Testis (tissue), 3 donors: Measurements from ENCODE around the gene ATG9B. TPM values are rescaled to one million over a fixed set of nuclear protein-coding genes. Genes with fewer than 3 reads are reported as not detected.
"Not testable (repeated sequence)": the region's sequence is repeated elsewhere in the genome, so short reads cannot be mapped to it uniquely, and the experiment has no call there.

ENCODE experiments used
- DNase-seq: peaks from one replicate; pipeline ENCODE4 v3.0.0-alpha.2; 2019
- H3K27ac ChIP-seq, 2 donors: fragments of 200-600 bp; sonication (generic); one replicate each; pipeline ENCODE4 v1.5.1; 2019
- H3K27me3 ChIP-seq: fragments of 200-600 bp; sonication (generic); one replicate; pipeline ENCODE4 v1.5.1; 2019
- H3K36me3 ChIP-seq: fragments of 200-600 bp; sonication (generic); one replicate; pipeline ENCODE4 v1.5.1; 2017; ENCODE audit warnings: low read depth; ENCODE audit errors: missing control alignments
- H3K4me1 ChIP-seq: fragments of 200-600 bp; sonication (generic); one replicate; pipeline ENCODE4 v1.5.1; 2019
- H3K4me3 ChIP-seq, 2 donors: fragments of 200-600 bp; sonication (generic); one replicate each; pipeline ENCODE4 v1.5.1; 2017 to 2019
- H3K9me3 ChIP-seq: fragments of 200-600 bp; sonication (generic); one replicate; pipeline ENCODE4 v1.5.1; 2017
- POLR2A ChIP-seq: fragments of 450-650 bp; IDR thresholded peaks from one replicate; pipeline ENCODE4 v1.6.1; 2017; ENCODE audit warnings: antibody characterized with exemption, mild to moderate bottlenecking, moderate library complexity
- WGBS, 2 donors: methylation state at CpG; one replicate each; pipeline ENCODE4 v1.1.5; 2018; 5-methylcytosine and 5-hydroxymethylcytosine counted together
- intact Hi-C: fragments of 100-400 bp; cut with DNase I; formaldehyde crosslinking; loops from one replicate; pipeline ENCODE4 v1.15.1; 2023; ENCODE audit warnings: low total_unique reads
- polyA plus RNA-seq: library from polyadenylated mRNA; stranded (reverse); fragments of 350-450 nt; fragmentation: Illumina TruSeq; extraction: RNeasy Lipid Tissue Mini Kit (QIAGEN cat#74804); gene quantifications from one replicate; pipeline ENCODE4 v1.2.3, GENCODE V29; 2014; ENCODE audit warnings: low read depth, low replicate concordance; ENCODE audit not compliant: insufficient read depth
- total RNA-seq, 2 donors: library from RNA; depleted of rRNA; stranded (reverse); fragments of >200 nt; gene quantifications; one replicate each; pipeline ENCODE4 v1.2.3, GENCODE V29; 2016
- TF ChIP-seq, protein P1 (sequence below), 3 experiments: fragments of 450-650 bp in 2 of 3; fragments of 200-600 bp in 1 of 3; sonication (generic) in 1 of 3; IDR thresholded peaks; one replicate each; pipeline ENCODE4 v1.5.1; 2016 to 2019; ENCODE audit warnings: antibody characterized with exemption in 3 of 3, mild to moderate bottlenecking in 2 of 3, moderate library complexity in 1 of 3

The ATG9B gene
- total and polyA plus RNA-seq, 3 donors from 2014 or later: 14.9 to 29.7 (median 24.8) TPM

DNA sequence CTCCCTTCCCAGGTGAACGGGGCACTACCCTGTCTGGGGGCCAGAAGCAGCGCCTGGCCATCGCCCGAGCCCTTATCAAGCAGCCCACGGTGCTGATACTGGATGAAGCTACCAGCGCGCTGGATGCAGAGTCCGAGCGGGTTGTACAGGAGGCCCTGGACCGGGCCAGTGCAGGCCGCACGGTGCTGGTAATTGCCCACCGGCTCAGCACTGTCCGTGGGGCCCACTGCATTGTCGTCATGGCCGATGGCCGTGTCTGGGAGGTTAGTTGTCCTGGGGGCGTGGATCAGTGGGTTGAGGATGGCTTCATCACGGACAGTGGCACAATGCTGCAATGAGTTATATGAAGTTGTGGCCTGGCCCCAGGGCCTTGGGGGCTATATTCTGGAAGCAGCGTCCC is 19.7 kb upstream of the ATG9B start:
- no peak for DNase-seq
- H3K4me3 ChIP-seq: no peak overlapping the region
- no peak for TF ChIP-seq POLR2A
- TF ChIP-seq, protein P1, sequence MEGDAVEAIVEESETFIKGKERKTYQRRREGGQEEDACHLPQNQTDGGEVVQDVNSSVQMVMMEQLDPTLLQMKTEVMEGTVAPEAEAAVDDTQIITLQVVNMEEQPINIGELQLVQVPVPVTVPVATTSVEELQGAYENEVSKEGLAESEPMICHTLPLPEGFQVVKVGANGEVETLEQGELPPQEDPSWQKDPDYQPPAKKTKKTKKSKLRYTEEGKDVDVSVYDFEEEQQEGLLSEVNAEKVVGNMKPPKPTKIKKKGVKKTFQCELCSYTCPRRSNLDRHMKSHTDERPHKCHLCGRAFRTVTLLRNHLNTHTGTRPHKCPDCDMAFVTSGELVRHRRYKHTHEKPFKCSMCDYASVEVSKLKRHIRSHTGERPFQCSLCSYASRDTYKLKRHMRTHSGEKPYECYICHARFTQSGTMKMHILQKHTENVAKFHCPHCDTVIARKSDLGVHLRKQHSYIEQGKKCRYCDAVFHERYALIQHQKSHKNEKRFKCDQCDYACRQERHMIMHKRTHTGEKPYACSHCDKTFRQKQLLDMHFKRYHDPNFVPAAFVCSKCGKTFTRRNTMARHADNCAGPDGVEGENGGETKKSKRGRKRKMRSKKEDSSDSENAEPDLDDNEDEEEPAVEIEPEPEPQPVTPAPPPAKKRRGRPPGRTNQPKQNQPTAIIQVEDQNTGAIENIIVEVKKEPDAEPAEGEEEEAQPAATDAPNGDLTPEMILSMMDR (IDR thresholded peaks at IDR 0.05): no peak
- 91 to 98% methylated on average over 9 to 19 of the region's 20 CpGs for WGBS, 2 donors
- no peak overlapping the region for H3K27ac ChIP-seq
- no peaks in the 10 kb centered on the region for H3K36me3 ChIP-seq
- H3K27me3 ChIP-seq: no peaks in the 10 kb centered on the region
- no peaks in the 10 kb centered on the region for H3K9me3 ChIP-seq
- intact Hi-C loops: no loop called here
- peaks cover 12% of the 10 kb centered on the region for H3K4me1 ChIP-seq

DNA sequence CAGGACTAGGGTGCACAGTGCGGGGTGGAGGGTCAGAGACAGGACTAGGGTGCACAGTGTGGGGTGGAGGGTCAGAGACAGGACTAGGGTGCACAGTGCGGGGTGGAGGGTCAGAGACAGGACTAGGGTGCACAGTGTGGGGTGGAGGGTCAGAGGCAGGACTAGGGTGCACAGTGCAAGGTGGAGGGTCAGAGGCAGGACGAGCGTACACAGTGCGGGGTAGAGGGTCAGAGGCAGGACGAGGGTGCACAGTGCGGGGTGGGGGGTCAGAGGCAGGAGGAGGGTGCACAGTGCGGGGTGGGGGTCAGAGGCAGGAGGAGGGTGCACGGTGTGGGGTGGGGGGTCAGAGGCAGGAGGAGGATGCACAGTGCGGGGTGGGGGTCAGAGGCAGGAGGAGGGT is 19.2 kb upstream of the ATG9B start:
- H3K4me1 ChIP-seq: peaks cover 17% of the 10 kb centered on the region
- H3K27ac ChIP-seq, H3K9me3 ChIP-seq, intact Hi-C loops, H3K36me3 ChIP-seq, H3K27me3 ChIP-seq, DNase-seq, H3K4me3 ChIP-seq: not testable (repeated sequence)
- WGBS, 2 donors: 91 to 94% methylated on average over 10 of the region's 10 CpGs

DNA sequence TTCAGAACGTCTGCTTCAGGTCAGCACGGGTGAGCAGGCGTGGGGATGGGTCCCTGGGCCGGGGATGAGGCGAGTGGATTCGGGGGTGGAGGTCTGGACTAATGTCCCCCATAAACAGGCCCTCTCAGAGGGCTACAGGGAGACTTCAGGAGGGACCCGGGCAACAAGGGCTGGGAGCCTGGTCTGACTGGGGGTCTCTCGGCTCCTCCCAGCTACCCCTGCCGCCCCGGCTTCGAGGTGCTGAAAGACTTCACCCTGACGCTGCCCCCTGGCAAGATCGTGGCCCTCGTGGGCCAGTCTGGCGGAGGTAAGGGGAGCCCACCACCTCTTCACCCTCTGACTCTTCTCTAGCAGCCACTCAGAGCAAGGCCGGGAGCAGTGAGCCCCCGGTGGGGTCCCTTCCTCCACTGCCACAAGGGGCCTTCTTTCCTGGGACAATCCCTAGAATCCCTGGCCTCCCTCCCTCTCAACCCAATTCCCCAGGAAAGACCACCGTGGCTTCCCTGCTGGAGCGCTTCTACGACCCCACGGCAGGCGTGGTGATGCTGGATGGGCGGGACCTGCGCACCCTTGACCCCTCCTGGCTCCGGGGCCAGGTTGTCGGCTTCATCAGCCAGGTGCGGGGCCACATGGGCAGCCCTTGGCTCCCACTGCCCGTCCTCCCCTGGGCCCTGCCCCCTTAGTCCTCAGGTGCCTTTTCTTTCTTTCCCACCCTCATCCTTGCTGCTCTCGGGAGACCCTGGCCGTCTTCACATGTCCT is 16.5 kb upstream of the ATG9B start:
- TF ChIP-seq, protein P1 (IDR thresholded peaks at IDR 0.05): no peak
- TF ChIP-seq POLR2A: no peak
- no peaks in the 10 kb centered on the region for H3K36me3 ChIP-seq
- intact Hi-C loops: no loop called here

DNA sequence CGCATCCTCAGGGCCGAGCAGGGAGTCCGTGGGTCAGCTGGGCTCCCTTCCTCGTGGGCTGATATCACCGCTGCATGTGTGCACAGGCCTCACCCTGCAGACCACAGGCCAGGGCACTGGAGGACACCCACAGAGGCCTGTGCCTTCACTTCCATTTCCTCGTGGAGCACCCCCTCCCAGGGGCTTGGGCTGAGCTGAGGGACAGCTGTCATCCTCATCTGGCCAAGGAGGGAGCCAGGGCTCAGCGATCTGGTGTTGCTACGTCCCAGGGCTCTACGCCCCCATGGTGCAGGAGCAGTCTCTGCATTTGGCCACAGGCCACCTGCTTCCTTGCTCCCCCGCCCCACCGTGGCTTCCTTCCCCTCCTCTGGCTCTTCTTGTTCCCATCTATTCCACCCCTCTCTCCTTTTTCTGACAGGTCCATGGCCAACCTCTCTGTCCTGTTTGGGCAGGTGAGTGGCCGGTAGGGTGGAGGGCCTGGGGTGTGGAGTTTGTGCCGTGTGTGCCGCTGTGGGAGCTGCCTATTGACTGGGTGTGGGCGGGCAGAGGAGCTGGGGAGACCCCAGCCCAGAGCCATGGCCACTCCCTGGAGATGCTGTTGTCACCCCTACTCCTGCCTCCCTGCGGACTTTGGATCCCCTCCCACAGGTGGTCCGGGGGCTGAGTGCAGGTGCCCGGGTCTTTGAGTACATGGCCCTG is 15.7 kb upstream of the ATG9B start:
- H3K36me3 ChIP-seq: no peaks in the 10 kb centered on the region
- whole genome bisulfite sequencing, 2 donors: 53 to 61% methylated on average over 10 to 18 of the region's 18 CpGs
- H3K4me3 ChIP-seq: no peak overlapping the region
- H3K27me3 ChIP-seq: no peaks in the 10 kb centered on the region
- intact Hi-C loops: no loop called here
- H3K9me3 ChIP-seq: no peaks in the 10 kb centered on the region
- no peak for DNase-seq
- H3K4me1 ChIP-seq: peaks cover 19% of the 10 kb centered on the region
- H3K27ac ChIP-seq: peak overlapping the region in 1 of 2 donors; percentile 69
- TF ChIP-seq, protein P1 (IDR thresholded peaks at IDR 0.05): no peak
- no peak for TF ChIP-seq POLR2A

More for the DNA sequence above, 16.5 kb upstream of the ATG9B start:
- Histone ChIP-seq H3K27me3 (no peaks in the 10 kb centered on the region), H3K4me3 (no peak overlapping the region), H3K9me3 (no peaks in the 10 kb centered on the region), H3K4me1 (peaks cover 19% of the 10 kb centered on the region), H3K27ac (no peak overlapping the region)
- WGBS, 2 donors: 90 to 96% methylated on average over 11 to 30 of the region's 30 CpGs
- DNase-seq: no peak

DNA sequence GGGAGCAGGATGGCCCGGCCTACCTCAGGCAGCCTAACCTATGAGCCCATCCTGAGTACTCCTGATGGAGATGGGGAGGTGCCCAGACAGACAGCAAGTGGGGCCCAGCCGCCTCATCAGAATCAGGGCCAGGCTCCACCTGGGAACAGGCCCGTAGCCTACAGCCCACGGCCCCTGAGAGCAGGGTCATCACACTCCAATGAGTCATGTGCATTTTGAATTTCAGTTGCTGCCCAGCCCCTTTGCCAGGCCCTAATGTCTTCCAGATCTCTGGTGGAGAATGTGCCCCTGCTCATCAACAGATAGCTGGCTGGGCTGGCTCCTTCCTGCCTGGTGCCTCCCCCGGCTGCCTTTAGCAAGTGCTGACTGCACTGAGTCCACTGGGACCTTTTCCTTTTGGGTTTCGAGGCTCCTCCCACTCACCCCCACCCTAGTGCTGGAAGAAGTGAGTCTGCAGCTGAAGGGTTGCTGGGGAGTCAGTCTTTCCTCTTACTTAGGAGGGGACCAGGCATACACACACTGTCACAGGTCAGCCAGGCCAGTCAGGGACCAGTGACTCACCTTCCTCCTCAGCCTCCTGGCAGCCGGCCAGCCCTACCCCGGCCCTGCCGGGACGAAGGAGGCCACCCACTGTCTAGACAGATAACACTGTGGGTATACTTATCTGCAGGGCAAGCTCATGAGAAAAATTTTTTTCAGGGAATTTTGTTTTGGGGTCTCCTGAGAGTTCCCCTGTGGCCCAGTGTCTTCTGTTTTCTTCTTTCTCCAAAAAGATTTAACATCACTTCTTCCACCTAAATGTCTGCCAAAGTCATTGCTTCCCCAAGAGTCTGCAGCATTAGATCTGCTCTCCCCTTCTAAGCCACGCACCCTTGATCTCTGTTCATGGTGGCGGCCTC is 14.9 kb upstream of the ATG9B start:
- no peaks in the 10 kb centered on the region for H3K36me3 ChIP-seq
- peak; percentile 74 for DNase-seq
- H3K4me1 ChIP-seq: peaks cover 19% of the 10 kb centered on the region
- intact Hi-C loops: no loop called here
- TF ChIP-seq, protein P1 (IDR thresholded peaks at IDR 0.05): no peak
- TF ChIP-seq POLR2A: no peak
- H3K27me3 ChIP-seq: no peaks in the 10 kb centered on the region
- WGBS, 2 donors: 31 to 41% methylated on average over 8 to 12 of the region's 12 CpGs
- no peak overlapping the region for H3K4me3 ChIP-seq
- H3K9me3 ChIP-seq: no peaks in the 10 kb centered on the region
- H3K27ac ChIP-seq: peak overlapping the region; percentile 1 to 69
